ENCODE results near the gene NHLRC1. TPM values are rescaled to one million over a fixed set of nuclear protein-coding genes. Genes with fewer than 3 reads are reported as not detected.

The NHLRC1 gene
- total and polyA plus RNA-seq, 10 of the 15 experiments (the other 5 are each of a cell fraction or from before 2014, with no cell fraction given), result 0.04 to 0.22 (median 0.12) TPM; not detected in 2

GRCh38 chr6:18100296-18100695 is 22.2 kb downstream of the NHLRC1 start:
- Histone ChIP-seq H4K20me1 (ENCODE audit: control insufficient read depth, insufficient read depth) (no peaks in the 10 kb centered on the region), H3K9me3 (replicated peaks; ENCODE audit: control insufficient read depth, insufficient read depth, low read length) (no peaks in the 10 kb centered on the region), H3K4me2 (ENCODE audit: control insufficient read depth, insufficient read depth) (no peak overlapping the region), H3K4me3 (no peak overlapping the region), H2AFZ (ENCODE audit: control insufficient read depth, low read depth, low read length) (no peak overlapping the region), H3K9ac (ENCODE audit: control insufficient read depth, insufficient read depth, low read length) (no peak overlapping the region), H3K4me1 (ENCODE audit: control insufficient read depth, insufficient read depth, low read length) (no peaks in the 10 kb centered on the region), H3K36me3 (ENCODE audit: control insufficient read depth in 2 of 2, insufficient read depth in 2 of 2, low read length in 1 of 2) (no peaks in the 10 kb centered on the region), H3K79me2 (ENCODE audit: control insufficient read depth, insufficient read depth, low read length) (no peaks in the 10 kb centered on the region), H3K27ac (ENCODE audit: control insufficient read depth, insufficient read depth) (no peak overlapping the region), H3K27me3 (replicated peaks in 1 of 2; ENCODE audit: control insufficient read depth in 2 of 2, insufficient read depth in 2 of 2, low read length in 1 of 2) (no peaks in the 10 kb centered on the region)
- DNase-seq (ENCODE audit: low read depth, low spot score) (no peak), ATAC-seq (no peak), FAIRE-seq (no peak)
- ChIA-PET CTCF (interaction anchor here (1.3 kb wide), 1 partner anchor 160 kb away, joined by 5 read pairs; no protein-coding TSS in a partner anchor), POLR2A (no interaction called here), SMC1A (ENCODE audit: uncharacterized antibody, unreplicated experiment) (interaction anchor here (1.0 to 1.1 kb wide), 2 partner anchors 9 to 215 kb away, joined by 3 read pairs; no protein-coding TSS in a partner anchor), RAD21 (ENCODE audit: unreplicated experiment) (no interaction called here)
- in situ Hi-C loops (cut with MboI), result no loop called here
- 29% methylated on average over 3 of the region's 3 CpGs for WGBS (ENCODE audit: insufficient coverage, insufficient replicate concordance, low lambda C conversion rate, missing lambda C conversion rate)
- BruUV-seq (replicated peaks), result no TSS peak
- intact Hi-C loops (cut with micrococcal nuclease; ENCODE audit: unreplicated experiment), result no loop called here
- TF ChIP-seq RB1 (IDR thresholded peaks at IDR 0.05; ENCODE audit: borderline replicate concordance) (no peak), CBX3 (IDR thresholded peaks at IDR 0.05; ENCODE audit: borderline replicate concordance, low read depth) (no peak), FOXK2 (IDR thresholded peaks at IDR 0.05) (no peak), CHD2 (IDR thresholded peaks at IDR 0.05; ENCODE audit: borderline replicate concordance, low read depth, low read length) (no peak), E2F4 (IDR thresholded peaks at IDR 0.05; ENCODE audit: low read depth, low read length) (no peak), HDAC2 (IDR thresholded peaks at IDR 0.05) (no peak), TAF1 (IDR thresholded peaks at IDR 0.05; ENCODE audit: borderline replicate concordance, low read depth, low read length) (no peak), ZSCAN29 (IDR thresholded peaks at IDR 0.05) (no peak), MTA3 (IDR thresholded peaks at IDR 0.05; ENCODE audit: borderline replicate concordance, low read length) (no peak), MEF2A (IDR thresholded peaks at IDR 0.05; ENCODE audit: insufficient read depth, low read depth, low read length) (no peak), EP300 (IDR thresholded peaks at IDR 0.05; ENCODE audit: borderline replicate concordance in 1 of 2, control insufficient read depth in 1 of 2, low read depth in 2 of 2, low read length in 2 of 2) (no peak), MYC (IDR thresholded peaks at IDR 0.05; ENCODE audit: insufficient read depth, insufficient read length, insufficient replicate concordance, low read length, severe bottlenecking) (no peak), EED (IDR thresholded peaks at IDR 0.05; ENCODE audit: low read depth) (no peak), ELK1 (IDR thresholded peaks at IDR 0.05; ENCODE audit: low read depth, low read length) (no peak)
- TF ChIP-seq, protein P1, sequence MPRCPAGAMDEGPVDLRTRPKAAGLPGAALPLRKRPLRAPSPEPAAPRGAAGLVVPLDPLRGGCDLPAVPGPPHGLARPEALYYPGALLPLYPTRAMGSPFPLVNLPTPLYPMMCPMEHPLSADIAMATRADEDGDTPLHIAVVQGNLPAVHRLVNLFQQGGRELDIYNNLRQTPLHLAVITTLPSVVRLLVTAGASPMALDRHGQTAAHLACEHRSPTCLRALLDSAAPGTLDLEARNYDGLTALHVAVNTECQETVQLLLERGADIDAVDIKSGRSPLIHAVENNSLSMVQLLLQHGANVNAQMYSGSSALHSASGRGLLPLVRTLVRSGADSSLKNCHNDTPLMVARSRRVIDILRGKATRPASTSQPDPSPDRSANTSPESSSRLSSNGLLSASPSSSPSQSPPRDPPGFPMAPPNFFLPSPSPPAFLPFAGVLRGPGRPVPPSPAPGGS (IDR thresholded peaks at IDR 0.05; ENCODE audit: borderline replicate concordance, insufficient read depth, low read depth, low read length, poor library complexity, severe bottlenecking), result no peak
- TF ChIP-seq, protein P2, sequence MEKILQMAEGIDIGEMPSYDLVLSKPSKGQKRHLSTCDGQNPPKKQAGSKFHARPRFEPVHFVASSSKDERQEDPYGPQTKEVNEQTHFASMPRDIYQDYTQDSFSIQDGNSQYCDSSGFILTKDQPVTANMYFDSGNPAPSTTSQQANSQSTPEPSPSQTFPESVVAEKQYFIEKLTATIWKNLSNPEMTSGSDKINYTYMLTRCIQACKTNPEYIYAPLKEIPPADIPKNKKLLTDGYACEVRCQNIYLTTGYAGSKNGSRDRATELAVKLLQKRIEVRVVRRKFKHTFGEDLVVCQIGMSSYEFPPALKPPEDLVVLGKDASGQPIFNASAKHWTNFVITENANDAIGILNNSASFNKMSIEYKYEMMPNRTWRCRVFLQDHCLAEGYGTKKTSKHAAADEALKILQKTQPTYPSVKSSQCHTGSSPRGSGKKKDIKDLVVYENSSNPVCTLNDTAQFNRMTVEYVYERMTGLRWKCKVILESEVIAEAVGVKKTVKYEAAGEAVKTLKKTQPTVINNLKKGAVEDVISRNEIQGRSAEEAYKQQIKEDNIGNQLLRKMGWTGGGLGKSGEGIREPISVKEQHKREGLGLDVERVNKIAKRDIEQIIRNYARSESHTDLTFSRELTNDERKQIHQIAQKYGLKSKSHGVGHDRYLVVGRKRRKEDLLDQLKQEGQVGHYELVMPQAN (conservative IDR thresholded peaks at IDR 0.05), result no peak
- TF ChIP-seq, protein P3, sequence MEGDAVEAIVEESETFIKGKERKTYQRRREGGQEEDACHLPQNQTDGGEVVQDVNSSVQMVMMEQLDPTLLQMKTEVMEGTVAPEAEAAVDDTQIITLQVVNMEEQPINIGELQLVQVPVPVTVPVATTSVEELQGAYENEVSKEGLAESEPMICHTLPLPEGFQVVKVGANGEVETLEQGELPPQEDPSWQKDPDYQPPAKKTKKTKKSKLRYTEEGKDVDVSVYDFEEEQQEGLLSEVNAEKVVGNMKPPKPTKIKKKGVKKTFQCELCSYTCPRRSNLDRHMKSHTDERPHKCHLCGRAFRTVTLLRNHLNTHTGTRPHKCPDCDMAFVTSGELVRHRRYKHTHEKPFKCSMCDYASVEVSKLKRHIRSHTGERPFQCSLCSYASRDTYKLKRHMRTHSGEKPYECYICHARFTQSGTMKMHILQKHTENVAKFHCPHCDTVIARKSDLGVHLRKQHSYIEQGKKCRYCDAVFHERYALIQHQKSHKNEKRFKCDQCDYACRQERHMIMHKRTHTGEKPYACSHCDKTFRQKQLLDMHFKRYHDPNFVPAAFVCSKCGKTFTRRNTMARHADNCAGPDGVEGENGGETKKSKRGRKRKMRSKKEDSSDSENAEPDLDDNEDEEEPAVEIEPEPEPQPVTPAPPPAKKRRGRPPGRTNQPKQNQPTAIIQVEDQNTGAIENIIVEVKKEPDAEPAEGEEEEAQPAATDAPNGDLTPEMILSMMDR (IDR thresholded peaks at IDR 0.05 in 2 of 3, conservative IDR thresholded peaks at IDR 0.05 in 1 of 3; ENCODE audit: control insufficient read depth in 2 of 3, extremely low read depth in 1 of 3, insufficient read depth in 1 of 3, low read depth in 3 of 3, low read length in 3 of 3), result no peak

Data from GM12878 (cell line).